ENCODE results near the gene C5orf22. TPM values are rescaled to one million over a fixed set of nuclear protein-coding genes. Genes with fewer than 3 reads are reported as not detected.
"Not testable (repeated sequence)": the region's sequence is repeated elsewhere in the genome, so short reads cannot be mapped to it uniquely, and the experiment has no call there.

C5orf22 gene
- total RNA-seq, 2 experiments from 2014 or later = 27.2 to 29.9 TPM

GRCh38 chr5:31566362-31566761 is 34.3 kb downstream of the C5orf22 start:
- H3K4me3 Mint-ChIP-seq; H3K36me3 Mint-ChIP-seq; POLR2A ChIA-PET; H3K27me3 Mint-ChIP-seq; H3K4me1 Mint-ChIP-seq; H3K9me3 Mint-ChIP-seq; ATAC-seq (ENCODE audit: low read depth); H3K27ac Mint-ChIP-seq; DNase-seq: not testable (repeated sequence)

GRCh38 chr5:31568302-31568835 is 36.3 kb downstream of the C5orf22 start:
- H3K9me3 Mint-ChIP-seq = peaks cover 8% of the 10 kb centered on the region
- H3K4me3 Mint-ChIP-seq = no peak overlapping the region
- H3K27me3 Mint-ChIP-seq = peaks cover 5% of the 10 kb centered on the region
- POLR2A ChIA-PET = no interaction called here
- H3K36me3 Mint-ChIP-seq = peaks cover 4% of the 10 kb centered on the region
- no peak overlapping the region for H3K27ac Mint-ChIP-seq
- H3K4me1 Mint-ChIP-seq = no peaks in the 10 kb centered on the region
- DNase-seq (no peak), ATAC-seq (ENCODE audit: low read depth) (no peak)

- peaks cover 5% of the 10 kb centered on the region for H3K27me3 Mint-ChIP-seq
- DNase-seq (no peak), ATAC-seq (ENCODE audit: low read depth) (no peak)
- POLR2A ChIA-PET = no interaction called here
- no peak overlapping the region for H3K27ac Mint-ChIP-seq
- peaks cover 8% of the 10 kb centered on the region for H3K9me3 Mint-ChIP-seq
- no peak overlapping the region for H3K4me3 Mint-ChIP-seq
- no peaks in the 10 kb centered on the region for H3K4me1 Mint-ChIP-seq
- H3K36me3 Mint-ChIP-seq = peaks cover 4% of the 10 kb centered on the region
Observed at GRCh38 chr5:31569068-31569467, 37.0 kb downstream of the C5orf22 start.

GRCh38 chr5:31573494-31574142 is 41.5 kb downstream of the C5orf22 start:
- DNase-seq (no peak), ATAC-seq (ENCODE audit: low read depth) (no peak)
- POLR2A ChIA-PET = no interaction called here
- Mint-ChIP-seq H3K27ac (no peak overlapping the region), H3K9me3 (no peaks in the 10 kb centered on the region), H3K4me1 (no peaks in the 10 kb centered on the region), H3K27me3 (peaks cover 19% of the 10 kb centered on the region), H3K4me3 (no peak overlapping the region), H3K36me3 (no peaks in the 10 kb centered on the region)

- POLR2A ChIA-PET = no interaction called here
- ATAC-seq (ENCODE audit: low read depth) = no peak
- Mint-ChIP-seq H3K9me3 (no peaks in the 10 kb centered on the region), H3K27me3 (peaks cover 19% of the 10 kb centered on the region), H3K4me3 (no peak overlapping the region), H3K27ac (no peak overlapping the region), H3K36me3 (no peaks in the 10 kb centered on the region), H3K4me1 (no peaks in the 10 kb centered on the region)
- DNase-seq = no peak
Observed at GRCh38 chr5:31574772-31575171, 42.7 kb downstream of the C5orf22 start.

- H3K36me3 Mint-ChIP-seq = no peaks in the 10 kb centered on the region
- peaks cover 17% of the 10 kb centered on the region for H3K27me3 Mint-ChIP-seq
- H3K4me1 Mint-ChIP-seq = no peaks in the 10 kb centered on the region
- no peak overlapping the region for H3K27ac Mint-ChIP-seq
- ATAC-seq (ENCODE audit: low read depth) = no peak
- no peak overlapping the region for H3K4me3 Mint-ChIP-seq
- no peaks in the 10 kb centered on the region for H3K9me3 Mint-ChIP-seq
- POLR2A ChIA-PET = no interaction called here
- DNase-seq = no peak
Observed at GRCh38 chr5:31577438-31577837, 45.3 kb downstream of the C5orf22 start.

GRCh38 chr5:31579558-31579957 is 47.5 kb downstream of the C5orf22 start:
- POLR2A ChIA-PET = no interaction called here
- no peak for ATAC-seq (ENCODE audit: low read depth)
- DNase-seq = no peak
- H3K27ac Mint-ChIP-seq = no peak overlapping the region
- H3K4me3 Mint-ChIP-seq = no peak overlapping the region
- no peaks in the 10 kb centered on the region for H3K36me3 Mint-ChIP-seq
- H3K9me3 Mint-ChIP-seq = no peaks in the 10 kb centered on the region
- no peaks in the 10 kb centered on the region for H3K4me1 Mint-ChIP-seq
- H3K27me3 Mint-ChIP-seq = peaks cover 17% of the 10 kb centered on the region

- DNase-seq (no peak), ATAC-seq (ENCODE audit: low read depth) (no peak)
- POLR2A ChIA-PET = no interaction called here
- Mint-ChIP-seq H3K4me3 (no peak overlapping the region), H3K9me3 (no peaks in the 10 kb centered on the region), H3K27ac (no peak overlapping the region), H3K27me3 (peaks cover 14% of the 10 kb centered on the region), H3K36me3 (no peaks in the 10 kb centered on the region), H3K4me1 (no peaks in the 10 kb centered on the region)
Observed at GRCh38 chr5:31581498-31582099, 49.5 kb downstream of the C5orf22 start.

GRCh38 chr5:31583129-31583528 is 51.0 kb downstream of the C5orf22 start:
- ATAC-seq (ENCODE audit: low read depth) (no peak), DNase-seq (no peak)
- no peaks in the 10 kb centered on the region for H3K9me3 Mint-ChIP-seq
- no peaks in the 10 kb centered on the region for H3K4me1 Mint-ChIP-seq
- H3K4me3 Mint-ChIP-seq = no peak overlapping the region
- no peak overlapping the region for H3K27ac Mint-ChIP-seq
- no peaks in the 10 kb centered on the region for H3K36me3 Mint-ChIP-seq
- peaks cover 17% of the 10 kb centered on the region for H3K27me3 Mint-ChIP-seq
- POLR2A ChIA-PET = no interaction called here

GRCh38 chr5:31585166-31585894 is 53.2 kb downstream of the C5orf22 start:
- no peaks in the 10 kb centered on the region for H3K36me3 Mint-ChIP-seq
- POLR2A ChIA-PET = interaction anchor here (0.6 kb wide), 1 partner anchor 510 kb away, joined by 3 read pairs; no protein-coding TSS in a partner anchor
- no peak overlapping the region for H3K27ac Mint-ChIP-seq

GRCh38 chr5:31585895-31586270 is 53.8 kb downstream of the C5orf22 start:
- Mint-ChIP-seq H3K36me3 (no peaks in the 10 kb centered on the region), H3K27me3 (peaks cover 20% of the 10 kb centered on the region), H3K27ac (no peak overlapping the region), H3K9me3 (no peaks in the 10 kb centered on the region), H3K4me1 (no peaks in the 10 kb centered on the region), H3K4me3 (no peak overlapping the region)
- no peak for DNase-seq
- POLR2A ChIA-PET = interaction anchor here (0.6 kb wide), 1 partner anchor 509 kb away, joined by 3 read pairs; no protein-coding TSS in a partner anchor
- no peak for ATAC-seq (ENCODE audit: low read depth)

More at GRCh38 chr5:31585166-31585894, 53.2 kb downstream of the C5orf22 start:
- no peaks in the 10 kb centered on the region for H3K4me1 Mint-ChIP-seq
- no peak for ATAC-seq (ENCODE audit: low read depth)
- DNase-seq = no peak
- peaks cover 20% of the 10 kb centered on the region for H3K27me3 Mint-ChIP-seq
- H3K9me3 Mint-ChIP-seq = no peaks in the 10 kb centered on the region
- H3K4me3 Mint-ChIP-seq = no peak overlapping the region

GRCh38 chr5:31587546-31587945 is 55.4 kb downstream of the C5orf22 start:
- Mint-ChIP-seq H3K4me1 (no peaks in the 10 kb centered on the region), H3K27ac (no peak overlapping the region), H3K27me3 (peaks cover 18% of the 10 kb centered on the region), H3K36me3 (no peaks in the 10 kb centered on the region), H3K9me3 (no peaks in the 10 kb centered on the region), H3K4me3 (no peak overlapping the region)
- POLR2A ChIA-PET = no interaction called here
- ATAC-seq (ENCODE audit: low read depth) (no peak), DNase-seq (no peak)

- Mint-ChIP-seq H3K4me1 (no peaks in the 10 kb centered on the region), H3K27me3 (peaks cover 14% of the 10 kb centered on the region), H3K9me3 (no peaks in the 10 kb centered on the region), H3K36me3 (no peaks in the 10 kb centered on the region), H3K27ac (no peak overlapping the region), H3K4me3 (no peak overlapping the region)
- ATAC-seq (ENCODE audit: low read depth) (no peak), DNase-seq (no peak)
- POLR2A ChIA-PET = no interaction called here
Observed at GRCh38 chr5:31593665-31594064, 61.6 kb downstream of the C5orf22 start.

GRCh38 chr5:31596354-31596753 is 64.3 kb downstream of the C5orf22 start:
- no peak overlapping the region for H3K27ac Mint-ChIP-seq

More at GRCh38 chr5:31596354-31596753, 64.3 kb downstream of the C5orf22 start:
- Mint-ChIP-seq H3K4me3 (no peak overlapping the region), H3K27me3 (peaks cover 14% of the 10 kb centered on the region), H3K9me3 (no peaks in the 10 kb centered on the region), H3K4me1 (no peaks in the 10 kb centered on the region), H3K36me3 (no peaks in the 10 kb centered on the region)
- ATAC-seq (ENCODE audit: low read depth) (no peak), DNase-seq (no peak)
- POLR2A ChIA-PET = no interaction called here

Measured in activated naive CD8-positive, alpha-beta T cell treated with anti-CD3 and anti-CD28 coated beads, Interleukin-2, amount 10 ng/mL, durations not matched to agents 7 days and 5 days (primary cell).